Jurkat, Clone E6-1 (cell line): ENCODE data around the gene MEIS3.
"Not testable (repeated sequence)": the region's sequence is repeated elsewhere in the genome, so short reads cannot be mapped to it uniquely, and the experiment has no call there.

Experiments
- DNase-seq: peaks from one replicate; pipeline ENCODE4 v3.0.0-alpha.2; 2011; ENCODE audit warnings: low read depth, low spot score
- H3K4me3 ChIP-seq: 2 replicates; pipeline ENCODE4 v1.5.1; 2011; ENCODE audit warnings: mild to moderate bottlenecking, low read length, control low read depth, moderate library complexity

MEIS3 gene

GRCh38 chr19:47374876-47375693 is 44.2 kb downstream of the MEIS3 start:
- DNase-seq: no peak
- H3K4me3 ChIP-seq: no peak overlapping the region

- no peak overlapping the region for H3K4me3 ChIP-seq
- DNase-seq: no peak
Observed at GRCh38 chr19:47373246-47374240, 45.8 kb downstream of the MEIS3 start.

- no peak for DNase-seq
- no peak overlapping the region for H3K4me3 ChIP-seq
Observed at GRCh38 chr19:47372603-47373002, 46.7 kb downstream of the MEIS3 start.

- no peak for DNase-seq
- H3K4me3 ChIP-seq: no peak overlapping the region
Observed at GRCh38 chr19:47371261-47371660, 48.1 kb downstream of the MEIS3 start.

GRCh38 chr19:47370045-47370611 is 49.2 kb downstream of the MEIS3 start:
- DNase-seq: no peak

GRCh38 chr19:47365455-47365854 is 53.9 kb downstream of the MEIS3 start:
- H3K4me3 ChIP-seq, DNase-seq: not testable (repeated sequence)

More at GRCh38 chr19:47370045-47370611, 49.2 kb downstream of the MEIS3 start:
- no peak overlapping the region for H3K4me3 ChIP-seq

DNA sequence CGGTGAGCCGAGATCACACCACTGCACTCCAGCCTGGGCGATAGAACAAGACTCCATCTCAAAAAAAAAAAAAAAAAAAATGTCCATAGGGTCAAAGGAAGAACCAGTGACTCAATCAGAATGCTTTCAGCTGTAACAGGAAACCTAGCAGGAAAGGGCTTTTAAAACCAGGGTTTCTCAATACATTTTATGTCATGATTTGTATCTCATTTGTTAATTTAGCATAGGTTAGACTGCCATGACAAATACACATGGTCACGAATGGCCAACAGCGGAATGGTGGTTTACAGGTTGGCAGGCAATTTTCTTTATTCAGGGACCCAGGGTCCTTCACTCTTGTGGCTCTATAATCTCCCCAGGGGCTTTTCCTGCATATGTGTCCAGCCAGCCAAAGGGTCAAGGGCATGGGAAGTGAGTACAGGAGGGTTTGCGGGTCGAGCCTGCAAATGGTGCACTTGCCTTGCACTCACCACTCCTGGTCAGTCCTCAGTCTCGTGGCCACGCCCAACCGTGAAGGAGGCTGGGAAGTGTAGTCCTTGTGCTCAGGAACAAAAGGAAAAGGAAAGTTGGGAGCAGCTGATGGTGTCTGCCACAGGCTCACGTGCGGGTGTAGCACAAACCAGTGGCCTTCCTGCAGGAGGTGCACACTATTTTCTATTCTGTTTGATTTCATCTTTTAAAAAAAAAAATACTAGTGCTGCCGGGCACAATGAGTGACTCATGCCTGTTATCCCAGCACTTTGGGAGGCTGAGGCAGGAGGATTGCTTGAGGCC is 55.4 kb downstream of the MEIS3 start:
- DNase-seq: no peak
- no peak overlapping the region for H3K4me3 ChIP-seq

GRCh38 chr19:47362321-47362720 is 57.0 kb downstream of the MEIS3 start:
- DNase-seq: no peak
- H3K4me3 ChIP-seq: no peak overlapping the region

- no peak for DNase-seq
- no peak overlapping the region for H3K4me3 ChIP-seq
Observed at GRCh38 chr19:47358936-47359335, 60.4 kb downstream of the MEIS3 start.

DNA sequence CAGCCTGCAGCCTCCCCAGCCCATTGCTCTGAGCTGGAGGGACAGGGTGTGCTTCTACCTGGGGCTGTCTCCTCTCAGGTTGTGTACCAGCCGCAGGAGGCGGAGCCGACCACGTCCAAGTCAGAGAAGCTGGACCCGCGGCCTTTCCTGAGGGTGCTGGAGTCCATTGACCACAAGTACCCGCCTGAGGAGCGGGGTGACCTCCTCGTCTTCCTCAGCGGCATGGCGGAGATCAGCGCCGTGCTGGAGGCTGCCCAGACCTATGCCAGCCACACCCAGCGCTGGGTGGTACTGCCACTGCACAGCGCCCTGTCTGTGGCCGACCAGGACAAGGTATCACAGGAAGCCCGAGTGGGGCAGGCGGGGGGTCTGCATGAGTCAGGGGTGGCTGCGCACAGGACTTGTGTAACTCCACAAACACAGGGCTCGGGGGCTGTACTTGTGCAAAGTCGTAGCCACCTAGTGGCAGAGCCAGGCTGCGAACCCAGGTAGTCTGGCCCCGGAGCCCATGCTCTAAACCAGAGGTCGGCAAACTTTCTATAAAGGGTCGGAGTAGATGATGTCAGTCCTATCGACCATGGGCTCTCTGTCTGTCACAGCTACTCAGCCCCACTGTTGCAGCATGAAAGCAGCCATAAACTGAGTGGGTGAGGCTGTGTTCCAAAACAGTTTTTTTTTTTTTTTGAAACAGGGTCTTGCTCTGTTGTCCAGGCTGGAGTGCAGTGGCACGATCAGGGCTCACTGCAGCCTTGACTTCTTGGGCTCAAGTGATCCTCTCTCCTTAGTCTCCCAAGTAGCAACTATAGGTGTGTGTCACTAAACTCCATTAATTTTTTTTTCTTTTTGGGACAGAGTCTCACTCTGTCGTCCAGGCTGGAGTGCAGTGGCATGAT is 61.3 kb downstream of the MEIS3 start:
- DNase-seq: peak; percentile 29
- no peak overlapping the region for H3K4me3 ChIP-seq

DNA sequence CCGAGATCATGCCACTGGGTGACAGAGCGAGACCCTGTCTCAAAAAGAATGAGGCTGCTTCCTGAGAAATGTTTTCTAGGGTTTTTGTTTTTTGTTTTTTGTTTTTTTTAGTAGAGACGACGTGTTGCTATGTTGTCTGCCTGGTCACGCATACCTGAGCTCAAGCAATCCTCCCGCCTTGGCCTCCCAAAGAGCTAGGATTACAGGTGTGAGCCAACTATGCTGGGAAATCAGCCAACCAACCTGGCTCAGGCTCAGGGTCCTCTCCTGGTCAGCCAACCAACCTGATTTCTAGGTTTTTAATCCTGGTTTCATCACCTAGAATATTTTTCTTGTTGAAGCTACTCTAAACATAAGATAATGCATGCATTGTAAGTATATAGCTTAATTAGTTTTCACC is 62.4 kb downstream of the MEIS3 start:
- no peak overlapping the region for H3K4me3 ChIP-seq
- no peak for DNase-seq

DNA sequence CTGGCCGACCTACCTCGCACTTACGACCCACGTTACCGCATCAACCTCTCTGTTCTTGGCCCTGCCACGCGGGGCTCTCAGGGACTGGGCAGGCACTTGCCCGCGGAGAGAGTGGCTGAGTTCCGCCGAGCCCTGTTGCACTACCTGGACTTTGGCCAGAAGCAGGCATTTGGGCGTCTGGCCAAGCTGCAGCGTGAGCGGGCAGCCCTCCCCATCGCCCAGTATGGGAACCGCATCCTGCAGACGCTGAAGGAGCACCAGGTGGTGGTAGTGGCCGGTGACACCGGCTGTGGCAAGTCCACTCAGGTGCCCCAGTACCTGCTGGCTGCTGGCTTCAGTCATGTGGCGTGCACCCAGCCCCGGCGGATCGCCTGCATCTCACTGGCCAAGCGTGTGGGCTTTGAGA is 66.0 kb downstream of the MEIS3 start:
- DNase-seq: no peak
- H3K4me3 ChIP-seq: no peak overlapping the region
